Measurements from ENCODE around the gene LRIG2. TPM values are rescaled to one million over a fixed set of nuclear protein-coding genes. Genes with fewer than 3 reads are reported as not detected.

LRIG2 gene
- total and polyA plus RNA-seq, 2 donors (not counting 3 experiments of a cell fraction or from before 2014, with no cell fraction given) = 8.4 to 20.1 TPM

GRCh38 chr1:113031171-113031933 lies 41.6 kb upstream of the LRIG2 start:
- TF ChIP-seq FOS (IDR thresholded peaks at IDR 0.05; ENCODE audit: borderline replicate concordance, insufficient read depth, low read length) (no peak), EZH2 (IDR thresholded peaks at IDR 0.05; ENCODE audit: borderline replicate concordance, low read depth, low read length, severe bottlenecking) (no peak), POLR2AphosphoS5 (IDR thresholded peaks at IDR 0.05; ENCODE audit: insufficient read depth, low read depth, low read length) (no peak), JUN (IDR thresholded peaks at IDR 0.05; ENCODE audit: borderline replicate concordance, insufficient read depth, insufficient read length, low read depth) (no peak), POLR2A (IDR thresholded peaks at IDR 0.05; ENCODE audit: low read depth, low read length) (no peak), CTCF (IDR thresholded peaks at IDR 0.05; ENCODE audit: extremely low read depth in 1 of 2, insufficient read depth in 1 of 2, low read depth in 1 of 2, low read length in 2 of 2) (no peak)
- H3K27me3 ChIP-seq (ENCODE audit: control insufficient read depth in 2 of 2, insufficient read depth in 2 of 2, low read length in 2 of 2) = no peaks in the 10 kb centered on the region
- FAIRE-seq = peak; percentile 70
- ChIA-PET POLR2A (no interaction called here), CTCF (interaction anchor here (0.6 to 2.0 kb wide), 6 partner anchors 9 to 41 kb away, joined by 4 to 6 read pairs (median 4); partner anchors contain the start of gene LRIG2)
- peaks cover 10% of the 10 kb centered on the region for H3K4me1 ChIP-seq (ENCODE audit: control insufficient read depth, extremely low read depth, insufficient read depth, low read length)
- H4K20me1 ChIP-seq (replicated peaks; ENCODE audit: control insufficient read depth, extremely low read depth, insufficient read depth, low read length) = no peaks in the 10 kb centered on the region
- H3K36me3 ChIP-seq (ENCODE audit: control insufficient read depth in 2 of 2, extremely low read depth in 1 of 2, insufficient read depth in 2 of 2, low read length in 2 of 2) = no peaks in the 10 kb centered on the region
- H3K9me1 ChIP-seq (replicated peaks; ENCODE audit: control insufficient read depth, extremely low read depth, insufficient read depth, low read length) = no peaks in the 10 kb centered on the region
- H3K4me2 ChIP-seq (ENCODE audit: insufficient read depth, low read length) = peak overlapping the region; percentile 41
- intact Hi-C loops (cut with micrococcal nuclease) (loop anchor here (1.0 kb wide), 1 partner anchor 11 kb away; no protein-coding TSS in a partner anchor), dilution Hi-C loops (cut with MboI; ENCODE audit: extremely low pct_ligation_motif_present, low sequenced_read_pairs) (no loop called here)
- no peak overlapping the region for H3K9ac ChIP-seq (replicated peaks; ENCODE audit: extremely low read depth, insufficient read depth, low read length)
- H3K27ac ChIP-seq (ENCODE audit: insufficient read depth, low read depth, low read length) = peak overlapping the region; percentile 6
- H3K79me2 ChIP-seq (ENCODE audit: control insufficient read depth, insufficient read depth, low read length) = no peaks in the 10 kb centered on the region
- BruUV-seq (replicated peaks) = no TSS peak
- H2AFZ ChIP-seq (ENCODE audit: low read depth, low read length) = peak overlapping the region; percentile 49
- H3K4me3 ChIP-seq (replicated peaks in 1 of 3; ENCODE audit: insufficient read depth in 1 of 3, low read depth in 1 of 3, low read length in 3 of 3) = no peak overlapping the region
- DNase-seq (ENCODE audit: low read depth, low spot score) = peak; percentile 78
- H3K9me3 ChIP-seq (replicated peaks; ENCODE audit: control insufficient read depth, insufficient read depth, low read length) = no peaks in the 10 kb centered on the region
